Measurements from ENCODE around the gene LSAMP. TPM values are rescaled to one million over a fixed set of nuclear protein-coding genes. Genes with fewer than 3 reads are reported as not detected.
"Not testable (repeated sequence)": the region's sequence is repeated elsewhere in the genome, so short reads cannot be mapped to it uniquely, and the experiment has no call there.

LSAMP gene
- total RNA-seq, 6 donors from 2014 or later: 7.1 to 28.1 (median 13.4) TPM

DNA sequence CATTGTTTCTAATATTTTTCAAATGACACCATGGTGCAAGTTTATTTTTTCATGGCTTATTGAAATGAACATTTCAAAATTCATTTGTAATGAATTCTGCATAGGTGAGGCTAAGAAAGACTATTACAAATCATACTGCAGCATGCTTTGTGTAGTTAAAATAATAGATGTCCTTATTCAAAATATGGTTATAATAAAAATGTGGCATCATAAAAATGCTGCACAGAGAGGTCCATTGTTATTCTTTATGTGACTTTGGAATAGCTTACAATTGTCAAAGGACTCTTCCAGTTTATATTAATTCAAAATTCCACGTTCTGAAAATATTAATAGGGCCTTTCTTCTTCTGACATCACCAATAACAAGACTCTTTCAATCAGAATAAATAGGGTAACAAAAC is 599.3 kb downstream of the LSAMP start:
- WGBS, 2 donors: 84 to 94% methylated on average over 1 of the region's 1 CpG
- DNase-seq: no peak
- Histone ChIP-seq H3K4me3 (no peak overlapping the region), H3K4me1 (no peaks in the 10 kb centered on the region), H3K27ac (no peak overlapping the region), H3K27me3 (no peaks in the 10 kb centered on the region), H3K9me3 (no peaks in the 10 kb centered on the region), H3K36me3 (no peaks in the 10 kb centered on the region)
- no peak for TF ChIP-seq EP300 (IDR thresholded peaks at IDR 0.05)
- TF ChIP-seq POLR2AphosphoS5 (IDR thresholded peaks at IDR 0.05): no peak
- TF ChIP-seq CTCF (IDR thresholded peaks at IDR 0.05): no peak
- TF ChIP-seq POLR2A (IDR thresholded peaks at IDR 0.05): no peak
- no peak for ATAC-seq (ENCODE audit: low FRiP score in 2 of 2)

DNA sequence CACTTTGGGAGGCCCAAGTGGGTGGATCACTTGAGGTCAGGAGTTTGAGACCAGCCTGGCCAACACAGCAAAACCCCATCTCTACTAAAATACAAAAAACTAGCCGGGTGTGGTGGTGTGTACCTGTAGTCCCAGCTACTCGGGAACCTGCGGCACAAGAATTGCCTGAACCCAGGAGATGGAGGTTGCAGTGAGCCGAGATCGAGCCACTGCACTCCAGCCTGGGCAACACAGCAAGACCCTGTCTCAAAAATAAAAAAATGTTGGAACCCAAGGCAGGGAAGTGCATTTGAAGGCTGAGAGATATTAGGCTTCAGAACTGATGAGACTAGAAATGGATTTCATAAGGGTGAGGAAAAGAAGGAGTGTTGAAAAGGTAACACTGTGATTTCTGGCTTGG is 600.6 kb downstream of the LSAMP start:
- H3K9me3 ChIP-seq; H3K27ac ChIP-seq; H3K4me3 ChIP-seq; H3K36me3 ChIP-seq; H3K27me3 ChIP-seq; ATAC-seq (ENCODE audit: low FRiP score in 2 of 2); DNase-seq; H3K4me1 ChIP-seq: not testable (repeated sequence)
- 92 to 93% methylated on average over 5 of the region's 5 CpGs for WGBS, 2 donors

GRCh38 chr3:115843206-115843605 is 602.1 kb downstream of the LSAMP start:
- ATAC-seq (ENCODE audit: low FRiP score in 2 of 2) (peak in 1 of 2 donors; percentile 67), DNase-seq (peak in 1 of 2 donors; percentile 29)
- Histone ChIP-seq H3K36me3 (no peaks in the 10 kb centered on the region), H3K4me1 (no peaks in the 10 kb centered on the region), H3K27me3 (no peaks in the 10 kb centered on the region), H3K4me3 (no peak overlapping the region), H3K9me3 (no peaks in the 10 kb centered on the region), H3K27ac (no peak overlapping the region)
- WGBS, 2 donors: 56 to 75% methylated on average over 1 of the region's 1 CpG
- TF ChIP-seq POLR2AphosphoS5 (IDR thresholded peaks at IDR 0.05) (no peak), EP300 (IDR thresholded peaks at IDR 0.05) (no peak), POLR2A (IDR thresholded peaks at IDR 0.05) (no peak), CTCF (IDR thresholded peaks at IDR 0.05) (no peak)

- H3K27ac ChIP-seq: no peak overlapping the region
- H3K36me3 ChIP-seq: no peaks in the 10 kb centered on the region
- no peaks in the 10 kb centered on the region for H3K27me3 ChIP-seq
- no peaks in the 10 kb centered on the region for H3K4me1 ChIP-seq
- TF ChIP-seq POLR2A (IDR thresholded peaks at IDR 0.05) (no peak), CTCF (IDR thresholded peaks at IDR 0.05) (no peak), EP300 (IDR thresholded peaks at IDR 0.05) (no peak), POLR2AphosphoS5 (IDR thresholded peaks at IDR 0.05) (no peak)
- no peak overlapping the region for H3K4me3 ChIP-seq
- ATAC-seq (ENCODE audit: low FRiP score in 2 of 2) (no peak), DNase-seq (no peak)
- H3K9me3 ChIP-seq: no peaks in the 10 kb centered on the region
Observed at GRCh38 chr3:115839246-115839645, 606.0 kb downstream of the LSAMP start.

GRCh38 chr3:115838786-115839185 is 606.5 kb downstream of the LSAMP start:
- no peaks in the 10 kb centered on the region for H3K9me3 ChIP-seq
- DNase-seq (peak in 1 of 2 donors; percentile 19), ATAC-seq (ENCODE audit: low FRiP score in 2 of 2) (no peak)
- H3K27me3 ChIP-seq: no peaks in the 10 kb centered on the region
- WGBS, 2 donors: 88 to 89% methylated on average over 8 of the region's 8 CpGs
- no peaks in the 10 kb centered on the region for H3K36me3 ChIP-seq
- no peak overlapping the region for H3K4me3 ChIP-seq
- TF ChIP-seq CTCF (IDR thresholded peaks at IDR 0.05): no peak
- TF ChIP-seq POLR2AphosphoS5 (IDR thresholded peaks at IDR 0.05): no peak
- no peak for TF ChIP-seq EP300 (IDR thresholded peaks at IDR 0.05)
- no peak for TF ChIP-seq POLR2A (IDR thresholded peaks at IDR 0.05)
- no peak overlapping the region for H3K27ac ChIP-seq
- no peaks in the 10 kb centered on the region for H3K4me1 ChIP-seq
